C1 segment of cervical spinal cord (tissue), 14 donors: ENCODE measurements around the gene COX8C.
"Not testable (repeated sequence)": the region's sequence is repeated elsewhere in the genome, so short reads cannot be mapped to it uniquely, and the experiment has no call there.

Experiments
- DNase-seq, 14 donors: peaks; one replicate each; lab custom pipeline; 2025; lab: John Stamatoyannopoulos, UW

Gene COX8C

GRCh38 chr14:93369713-93370266 lies 22.8 kb downstream of the COX8C start:
- peak in 2 of 14 donors; percentile 2 to 4 for DNase-seq

- no peak for DNase-seq
Measured at GRCh38 chr14:93375673-93376156, 28.7 kb downstream of the COX8C start.

- DNase-seq: no peak
Measured at GRCh38 chr14:93379831-93380230, 32.8 kb downstream of the COX8C start.

GRCh38 chr14:93381644-93382043 lies 34.7 kb downstream of the COX8C start:
- no peak for DNase-seq

GRCh38 chr14:93384256-93384655 lies 37.3 kb downstream of the COX8C start:
- not testable (repeated sequence) for DNase-seq

GRCh38 chr14:93395231-93395630 lies 48.2 kb downstream of the COX8C start:
- no peak for DNase-seq

- no peak for DNase-seq
Measured at GRCh38 chr14:93396456-93396855, 49.5 kb downstream of the COX8C start.
